Endothelial cell of umbilical vein (primary cell): ENCODE data around the gene CPXM2. TPM values are rescaled to one million over a fixed set of nuclear protein-coding genes. Genes with fewer than 3 reads are reported as not detected.

Experiments used
- BruUV-seq: library from RNA; stranded (reverse); fragments of 400-500 nt; replicated peaks from 2 replicates; lab custom pipeline; 2021; lab: Mats Ljungman, UMichigan
- CTCF ChIA-PET: fragments of 300-600, 350-600 bp; sonication (Branson Sonifier 250); formaldehyde crosslinking; loops from one replicate; lab custom pipeline; 2021; ENCODE audit warnings: antibody characterized with exemption, inconsistent platforms; lab: Charles Lee
- POLR2A ChIA-PET: fragments of 300-600, 350-600 bp; sonication (Branson Sonifier 250); formaldehyde crosslinking; loops from one replicate; lab custom pipeline; 2021; ENCODE audit warnings: antibody characterized with exemption, inconsistent platforms; lab: Charles Lee
- DNase-seq: peaks from one replicate; pipeline ENCODE4 v3.0.0-alpha.2; 2011; ENCODE audit warnings: low read depth, low spot score
- FAIRE-seq: peaks from 2 replicates; lab custom pipeline; 2011; peaks lifted over from hg19 to GRCh38; lab: Jason Lieb, UNC
- H2AFZ ChIP-seq: 2 replicates; pipeline ENCODE4 v1.6.0; 2012; ENCODE audit warnings: low read depth, low read length, control low read depth, inconsistent platforms
- H3K27ac ChIP-seq: 2 replicates; pipeline ENCODE4 v1.5.1; 2011; ENCODE audit warnings: low read depth, mild to moderate bottlenecking, control low read depth, low read length, moderate library complexity; ENCODE audit not compliant: insufficient read depth
- H3K27me3 ChIP-seq, 2 experiments: 2 replicates each; pipeline versions ENCODE4 v1.6.0 to v1.6.1; 2011; ENCODE audit warnings: low read length in 2 of 2, mixed read lengths in 1 of 2; ENCODE audit not compliant: control insufficient read depth in 2 of 2, insufficient read depth in 2 of 2
- H3K36me3 ChIP-seq, 2 experiments: 2 replicates in 1 of 2; 3 replicates in 1 of 2; pipeline ENCODE4 v1.5.1; 2011; ENCODE audit warnings: low read length in 2 of 2, mild to moderate bottlenecking in 1 of 2, moderate library complexity in 1 of 2; ENCODE audit not compliant: control insufficient read depth in 2 of 2, insufficient read depth in 2 of 2; ENCODE audit errors: extremely low read depth in 1 of 2
- H3K4me1 ChIP-seq: 3 replicates; pipeline ENCODE4 v1.5.1; 2011; ENCODE audit warnings: mild to moderate bottlenecking, low read length; ENCODE audit not compliant: control insufficient read depth, insufficient read depth; ENCODE audit errors: extremely low read depth
- H3K4me2 ChIP-seq: 2 replicates; pipeline ENCODE4 v1.6.1; 2011; ENCODE audit warnings: low read length, control low read depth, mixed read lengths; ENCODE audit not compliant: insufficient read depth
- H3K4me3 ChIP-seq, 3 experiments: fragments of 200-600 bp in 1 of 3; sonication (generic), shearing (Covaris generic) in 1 of 3; replicated peaks in 1 of 3; 2 replicates each; pipeline ENCODE4 v1.5.1; 2011 to 2016; ENCODE audit warnings: control low read depth in 3 of 3, low read length in 3 of 3, mild to moderate bottlenecking in 2 of 3, inconsistent platforms in 1 of 3, low read depth in 1 of 3, moderate library complexity in 1 of 3; ENCODE audit not compliant: insufficient read depth in 1 of 3
- H3K79me2 ChIP-seq: 2 replicates; pipeline ENCODE4 v1.6.0; 2012; ENCODE audit warnings: low read length, inconsistent platforms; ENCODE audit not compliant: control insufficient read depth, insufficient read depth
- H3K9ac ChIP-seq: replicated peaks from 2 replicates; pipeline ENCODE3; 2011; ENCODE audit warnings: low read length, control low read depth; ENCODE audit not compliant: insufficient read depth; ENCODE audit errors: extremely low read depth
- H3K9me1 ChIP-seq: replicated peaks from 3 replicates; pipeline ENCODE4 v1.6.0; 2011; ENCODE audit warnings: mild to moderate bottlenecking, low read length; ENCODE audit not compliant: control insufficient read depth, insufficient read depth; ENCODE audit errors: extremely low read depth
- H3K9me3 ChIP-seq: replicated peaks from 2 replicates; pipeline ENCODE4 v1.5.1; 2012; ENCODE audit warnings: low read length, inconsistent platforms; ENCODE audit not compliant: control insufficient read depth, insufficient read depth
- H4K20me1 ChIP-seq: replicated peaks from 2 replicates; pipeline ENCODE3; 2011; ENCODE audit warnings: mild to moderate bottlenecking, low read length; ENCODE audit not compliant: control insufficient read depth, insufficient read depth; ENCODE audit errors: extremely low read depth
- EZH2 ChIP-seq: IDR thresholded peaks from 2 replicates; pipeline ENCODE4 v1.6.1; 2012; ENCODE audit warnings: borderline replicate concordance, low read depth, mild to moderate bottlenecking, moderate library complexity, low read length, inconsistent platforms; ENCODE audit not compliant: severe bottlenecking
- FOS ChIP-seq: IDR thresholded peaks from 2 replicates; pipeline ENCODE4 v1.6.1; 2011; ENCODE audit warnings: mild to moderate bottlenecking, low read length, moderate library complexity, borderline replicate concordance; ENCODE audit not compliant: insufficient read depth
- JUN ChIP-seq: IDR thresholded peaks from 2 replicates; pipeline ENCODE4 v1.6.1; 2011; ENCODE audit warnings: borderline replicate concordance, low read depth; ENCODE audit not compliant: insufficient read length, insufficient read depth
- MAX ChIP-seq: IDR thresholded peaks from 2 replicates; pipeline ENCODE4 v1.6.1; 2011; ENCODE audit not compliant: insufficient read depth, insufficient read length
- MYC ChIP-seq: IDR thresholded peaks from one replicate; pipeline ENCODE4 v1.6.1; 2011; ENCODE audit warnings: mild to moderate bottlenecking, low read depth, low read length
- POLR2AphosphoS5 ChIP-seq: IDR thresholded peaks from 2 replicates; pipeline ENCODE4 v1.6.1; 2012; ENCODE audit warnings: low read depth, mild to moderate bottlenecking, control low read depth, low read length, moderate library complexity; ENCODE audit not compliant: insufficient read depth
- dilution Hi-C: fragments of 300-500 bp; cut with MboI; formaldehyde crosslinking; loops from one replicate; pipeline ENCODE4 v1.15.0; 2019; ENCODE audit warnings: low sequenced_read_pairs; ENCODE audit not compliant: extremely low pct_ligation_motif_present
- intact Hi-C: fragments of 100-400 bp; cut with micrococcal nuclease; formaldehyde crosslinking; loops from one replicate; pipeline ENCODE4 v1.10.0; 2022
- polyA plus RNA-seq, 4 experiments: library from polyadenylated mRNA; depleted of rRNA in 3 of 4; stranded (reverse) in 3 of 4; unstranded in 1 of 4; fragments of >200 nt; gene quantifications; 2 replicates each; pipeline versions ENCODE4 v1.2.1 to v1.2.3, GENCODE V29; 2011 to 2012; ENCODE audit warnings: missing spikeins in 1 of 4
- total RNA-seq: library from RNA; stranded (reverse); gene quantifications from 2 replicates; pipeline ENCODE4 v1.2.3, GENCODE V29; 2021
- TF ChIP-seq, protein P1 (sequence below), 2 donors: IDR thresholded peaks; 1 replicate in 1 of 2; 2 replicates in 1 of 2; pipeline ENCODE4 v1.5.1; 2011; ENCODE audit warnings: low read length in 2 of 2, mild to moderate bottlenecking in 2 of 2, moderate library complexity in 2 of 2, control low read depth in 1 of 2, inconsistent platforms in 1 of 2, low read depth in 1 of 2; ENCODE audit not compliant: insufficient read depth in 1 of 2; ENCODE audit errors: extremely low read depth in 1 of 2

The CPXM2 gene
- total and polyA plus RNA-seq, 2 donors (not counting 3 experiments of a cell fraction or from before 2014, with no cell fraction given) = 1.8 to 2.7 TPM

DNA sequence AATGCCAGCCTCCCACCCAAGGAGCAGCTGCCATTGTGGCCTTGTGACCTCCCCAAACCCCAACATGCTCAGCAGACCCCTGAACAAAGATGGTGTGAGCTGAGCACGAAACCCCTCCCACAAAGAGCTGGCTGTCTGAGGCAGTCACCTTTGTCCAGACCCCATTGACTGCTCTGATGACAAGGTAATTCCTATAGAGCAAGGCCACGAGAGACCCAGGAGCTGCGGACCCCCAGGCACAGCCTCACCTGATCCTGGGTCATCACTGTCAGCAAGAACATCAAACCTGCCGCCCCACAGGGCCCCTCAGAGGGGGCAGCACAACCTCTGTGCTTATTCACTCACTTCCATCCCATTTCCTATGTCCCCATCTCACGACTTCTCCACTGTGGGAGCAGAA, 102.6 kb downstream of the CPXM2 start:
- Histone ChIP-seq H3K27ac (no peak overlapping the region), H3K4me1 (no peaks in the 10 kb centered on the region), H3K9ac (no peak overlapping the region), H3K27me3 (no peaks in the 10 kb centered on the region), H3K9me3 (no peaks in the 10 kb centered on the region), H2AFZ (no peak overlapping the region), H3K79me2 (no peaks in the 10 kb centered on the region), H4K20me1 (no peaks in the 10 kb centered on the region), H3K9me1 (no peaks in the 10 kb centered on the region), H3K4me3 (no peak overlapping the region), H3K4me2 (no peak overlapping the region), H3K36me3 (no peaks in the 10 kb centered on the region)
- TF ChIP-seq, protein P1, sequence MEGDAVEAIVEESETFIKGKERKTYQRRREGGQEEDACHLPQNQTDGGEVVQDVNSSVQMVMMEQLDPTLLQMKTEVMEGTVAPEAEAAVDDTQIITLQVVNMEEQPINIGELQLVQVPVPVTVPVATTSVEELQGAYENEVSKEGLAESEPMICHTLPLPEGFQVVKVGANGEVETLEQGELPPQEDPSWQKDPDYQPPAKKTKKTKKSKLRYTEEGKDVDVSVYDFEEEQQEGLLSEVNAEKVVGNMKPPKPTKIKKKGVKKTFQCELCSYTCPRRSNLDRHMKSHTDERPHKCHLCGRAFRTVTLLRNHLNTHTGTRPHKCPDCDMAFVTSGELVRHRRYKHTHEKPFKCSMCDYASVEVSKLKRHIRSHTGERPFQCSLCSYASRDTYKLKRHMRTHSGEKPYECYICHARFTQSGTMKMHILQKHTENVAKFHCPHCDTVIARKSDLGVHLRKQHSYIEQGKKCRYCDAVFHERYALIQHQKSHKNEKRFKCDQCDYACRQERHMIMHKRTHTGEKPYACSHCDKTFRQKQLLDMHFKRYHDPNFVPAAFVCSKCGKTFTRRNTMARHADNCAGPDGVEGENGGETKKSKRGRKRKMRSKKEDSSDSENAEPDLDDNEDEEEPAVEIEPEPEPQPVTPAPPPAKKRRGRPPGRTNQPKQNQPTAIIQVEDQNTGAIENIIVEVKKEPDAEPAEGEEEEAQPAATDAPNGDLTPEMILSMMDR (IDR thresholded peaks at IDR 0.05; ENCODE audit: extremely low read depth in 1 of 2, insufficient read depth in 1 of 2, low read depth in 1 of 2, low read length in 2 of 2) = no peak
- TF ChIP-seq MYC (no peak), FOS (no peak), JUN (no peak), EZH2 (no peak), POLR2AphosphoS5 (no peak), MAX (no peak)
- BruUV-seq = no TSS peak
- FAIRE-seq (no peak), DNase-seq (no peak)
- CTCF ChIA-PET = no interaction called here
- intact Hi-C loops (no loop called here), dilution Hi-C loops (no loop called here)
- POLR2A ChIA-PET = no interaction called here
